HG03442 (cell line): ENCODE data around the gene RAB26.
"Not testable (repeated sequence)": the region's sequence is repeated elsewhere in the genome, so short reads cannot be mapped to it uniquely, and the experiment has no call there.

Experiments
- ATAC-seq: cut with Tn5 transposase; IDR thresholded peaks from one replicate; pipeline ENCODE4 v1.9.1; 2021; ENCODE audit warnings: mild to moderate bottlenecking, moderate library complexity; ENCODE audit not compliant: unreplicated experiment

RAB26 gene

GRCh38 chr16:2195322-2196161, 47.1 kb downstream of the RAB26 start:
- no peak for ATAC-seq

- no peak for ATAC-seq
Measured at GRCh38 chr16:2196162-2196980, 47.9 kb downstream of the RAB26 start, which contains the start of gene CASKIN1. Gene CASKIN1, minus strand, starts transcription at chr16:2196605. Its CDS starts 173 bp downstream, at chr16:2196432.

- no peak for ATAC-seq
Measured at GRCh38 chr16:2196981-2197511, 48.6 kb downstream of the RAB26 start.

DNA sequence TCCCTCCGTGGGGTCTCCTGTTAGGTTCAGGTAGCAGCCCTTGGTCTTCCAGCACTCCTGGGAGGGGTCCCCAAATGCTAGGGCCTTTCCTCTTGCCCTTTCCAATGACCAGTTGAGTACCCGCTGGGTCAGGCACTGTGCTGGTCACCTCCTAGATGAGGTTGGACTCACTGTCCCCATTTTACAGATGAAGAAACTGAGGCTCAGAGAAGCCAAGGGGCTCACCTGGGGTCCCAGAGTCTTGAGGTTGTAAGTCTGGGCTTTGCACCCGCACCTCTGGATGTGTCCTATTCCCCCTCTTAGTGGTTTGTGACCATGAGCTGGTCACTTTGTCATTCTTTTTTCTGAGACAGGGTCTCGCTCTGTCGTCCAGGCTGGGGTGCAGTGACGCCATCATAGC, 49.3 kb downstream of the RAB26 start:
- no peak for ATAC-seq

DNA sequence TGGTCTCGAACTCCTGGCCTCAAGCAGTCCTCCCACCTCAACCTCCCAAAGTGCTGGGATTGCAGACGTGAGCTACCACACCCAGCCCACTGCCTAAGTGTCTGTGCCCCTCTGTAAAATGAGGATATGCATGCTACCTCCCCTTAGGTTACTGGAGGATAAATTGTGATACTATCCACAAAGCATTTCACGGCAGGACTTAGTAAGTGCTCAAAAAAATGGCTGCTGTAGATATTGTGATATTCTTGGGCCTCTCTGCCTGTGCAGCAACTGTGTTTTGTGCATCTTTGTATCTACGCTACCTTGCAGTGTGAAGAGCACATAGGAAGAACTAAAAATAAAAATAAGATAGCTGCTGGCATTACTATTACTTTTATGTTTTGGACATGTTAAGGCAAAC, 49.9 kb downstream of the RAB26 start:
- no peak for ATAC-seq

- ATAC-seq, result no peak
Measured at GRCh38 chr16:2199095-2199494, 50.7 kb downstream of the RAB26 start.

DNA sequence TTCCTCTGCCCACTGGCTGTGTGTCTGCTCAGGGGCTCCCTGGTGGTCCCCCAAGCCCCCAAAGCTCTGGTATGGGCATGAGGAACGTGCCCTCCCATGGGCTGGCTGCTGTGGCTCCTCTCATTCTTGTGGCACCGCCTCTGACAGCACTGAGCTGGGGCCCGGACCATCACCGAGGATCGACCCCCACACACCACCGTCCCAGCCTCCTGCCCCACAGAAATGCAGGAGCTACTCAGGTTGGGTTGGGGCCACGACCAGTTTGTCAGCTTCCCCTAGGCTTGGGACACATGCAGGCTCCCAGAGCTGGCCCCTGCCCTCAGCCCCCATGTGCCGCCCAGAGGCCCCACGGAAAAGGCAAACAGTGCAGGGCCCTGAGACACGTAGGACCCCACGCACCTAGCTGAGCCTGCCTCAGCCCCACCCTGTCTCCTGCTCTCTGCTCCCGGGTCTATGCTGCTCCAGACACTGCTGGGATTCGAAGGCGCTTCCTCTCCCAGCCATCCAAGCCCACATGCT, 51.3 kb downstream of the RAB26 start:
- ATAC-seq, result no peak

DNA sequence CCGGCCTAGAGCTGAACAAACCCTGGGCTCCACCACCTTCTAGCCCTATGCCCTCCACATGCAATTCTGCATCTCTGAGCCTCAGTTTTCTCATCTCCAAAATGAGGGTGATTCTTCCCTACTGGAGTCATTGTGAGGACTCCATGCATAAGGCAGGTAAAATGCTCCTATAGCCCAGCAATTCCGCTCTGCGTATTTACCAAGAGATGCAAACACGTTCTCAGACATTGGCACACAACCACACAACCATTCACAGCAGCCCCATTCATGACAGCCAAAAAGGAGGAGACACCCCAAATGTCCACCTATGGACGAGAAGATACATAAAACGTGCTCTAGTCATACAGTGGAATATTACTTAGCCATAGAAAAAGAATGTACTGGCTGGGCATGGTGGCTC, 51.9 kb downstream of the RAB26 start:
- ATAC-seq, result no peak

DNA sequence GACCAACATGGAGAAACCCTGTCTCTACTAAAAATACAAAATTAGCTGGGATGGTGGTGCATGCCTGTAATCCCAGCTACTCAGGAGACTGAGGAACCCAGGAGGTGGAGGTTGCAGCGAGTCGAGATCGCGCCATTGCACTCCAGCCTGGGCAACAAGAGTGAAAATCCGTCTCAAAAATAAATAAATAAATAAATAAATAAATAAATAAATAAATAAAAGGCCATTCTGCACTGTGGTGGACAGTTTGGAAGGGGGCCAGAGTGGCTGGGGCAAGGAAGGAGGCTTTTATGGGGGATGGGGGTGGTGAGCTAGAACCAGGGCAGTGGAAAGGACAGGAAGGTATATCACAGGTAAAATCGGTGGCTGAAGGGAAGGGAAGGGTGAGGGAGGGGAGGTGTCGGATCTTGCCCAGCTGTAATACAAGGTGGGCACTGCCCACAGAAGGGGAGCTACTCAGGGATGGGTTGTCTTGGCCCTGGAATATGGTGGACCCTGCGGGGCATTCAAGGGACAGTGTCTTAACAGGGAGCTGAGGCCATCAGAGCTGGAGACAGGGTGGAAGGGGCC, 54.8 kb downstream of the RAB26 start:
- ATAC-seq, result not testable (repeated sequence)
